T-cell (primary cell): ENCODE measurements around the gene RAB31. TPM values are rescaled to one million over a fixed set of nuclear protein-coding genes. Genes with fewer than 3 reads are reported as not detected.

Experiments used
- ATAC-seq, 4 experiments: fragments of 200-7000 bp in 3 of 4; fragments of 150-1000 bp in 1 of 4; cut with Tn5 transposase; replicated peaks in 1 of 4; 1 replicate in 3 of 4; 2 replicates in 1 of 4; pipeline ENCODE4 v1.10.0; 2021; ENCODE audit warnings: moderate library complexity in 3 of 4, mild to moderate bottlenecking in 2 of 4, moderate number of reproducible peaks in 1 of 4
- CTCF ChIA-PET, 2 donors: fragments of 300-600 bp; sonication (Branson Sonifier 250); formaldehyde crosslinking; loops; one replicate each; lab custom pipeline; 2022; ENCODE audit warnings: antibody characterized with exemption in 2 of 2; lab: Charles Lee
- POLR2A ChIA-PET, 2 donors: fragments of 300-600 bp; sonication (Branson Sonifier 250); formaldehyde crosslinking; loops; one replicate each; lab custom pipeline; 2022; ENCODE audit warnings: antibody characterized with exemption in 2 of 2; lab: Charles Lee
- DNase-seq, 35 experiments: peaks; one replicate each; pipeline versions ENCODE4 v3.0.0 to v3.0.0-alpha.2; 2013 to 2023
- H3K27ac ChIP-seq: one replicate; pipeline ENCODE4 v1.5.1; 2013; ENCODE audit warnings: low read length
- H3K27me3 ChIP-seq, 2 experiments: replicated peaks in 1 of 2; 1 replicate in 1 of 2; 2 replicates in 1 of 2; pipeline versions ENCODE4 v1.6.1 to v1.7.0; 2013; ENCODE audit warnings: low read length in 1 of 2, mixed read lengths in 1 of 2; ENCODE audit not compliant: control insufficient read depth in 2 of 2, insufficient read depth in 2 of 2; ENCODE audit errors: extremely low read depth in 1 of 2
- H3K36me3 ChIP-seq, 2 donors: 1 replicate in 1 of 2; 2 replicates in 1 of 2; pipeline versions ENCODE4 v1.6.1 to v1.7.0; 2013; ENCODE audit warnings: low read length in 1 of 2; ENCODE audit not compliant: control insufficient read depth in 2 of 2, insufficient read depth in 1 of 2; ENCODE audit errors: extremely low read depth in 1 of 2
- H3K4me1 ChIP-seq, 2 experiments: 1 replicate in 1 of 2; 2 replicates in 1 of 2; pipeline versions ENCODE4 v1.6.1 to v1.7.0; 2013; ENCODE audit warnings: low read length in 2 of 2, mixed read lengths in 1 of 2; ENCODE audit not compliant: insufficient read depth in 2 of 2, control insufficient read depth in 1 of 2; ENCODE audit errors: extremely low read depth in 1 of 2
- H3K4me3 ChIP-seq, 2 donors: 1 replicate in 1 of 2; 2 replicates in 1 of 2; pipeline versions ENCODE4 v1.5.1 to v1.7.0; 2013; ENCODE audit warnings: mild to moderate bottlenecking in 2 of 2, low read length in 1 of 2, moderate library complexity in 1 of 2; ENCODE audit not compliant: control insufficient read depth in 1 of 2; ENCODE audit errors: extremely low read depth in 1 of 2
- H3K9me3 ChIP-seq: 2 replicates; pipeline ENCODE4 v1.7.0; 2013
- H3K27ac Mint-ChIP-seq, 2 donors: one replicate each; pipeline ENCODE4 v1.8.0; 2020 to 2021; ENCODE audit warnings: mild to moderate bottlenecking in 2 of 2, mixed read lengths in 2 of 2
- H3K27me3 Mint-ChIP-seq, 2 donors: one replicate each; pipeline ENCODE4 v1.8.0; 2021 to 2022; ENCODE audit warnings: mixed read lengths in 2 of 2
- H3K36me3 Mint-ChIP-seq: one replicate; pipeline ENCODE4 v1.8.0; 2021; ENCODE audit warnings: mixed read lengths
- H3K4me1 Mint-ChIP-seq, 3 donors: one replicate each; pipeline ENCODE4 v1.8.0; 2020 to 2022; ENCODE audit warnings: mixed read lengths in 3 of 3, mild to moderate bottlenecking in 1 of 3
- H3K4me3 Mint-ChIP-seq, 3 donors: one replicate each; pipeline ENCODE4 v1.8.0; 2020 to 2022; ENCODE audit warnings: mild to moderate bottlenecking in 3 of 3, mixed read lengths in 3 of 3, moderate library complexity in 3 of 3
- H3K9me3 Mint-ChIP-seq, 3 donors: one replicate each; pipeline ENCODE4 v1.8.0; 2020 to 2022; ENCODE audit warnings: mixed read lengths in 3 of 3
- WGBS: methylation state at CpG from one replicate; pipeline ENCODE4 v1.1.5; 2013; ENCODE audit warnings: missing lambda C conversion rate; ENCODE audit not compliant: insufficient coverage; 5-methylcytosine and 5-hydroxymethylcytosine counted together
- total RNA-seq, 35 experiments: library from RNA in 6 of 35; stranded (reverse) in 6 of 35; fragments of 120-200 nt in 1 of 35; gene quantifications; one replicate each; pipeline versions ENCODE4 v1.2.1 to v1.2.4 and lab custom pipeline; 2013 to 2026

The RAB31 gene
- total RNA-seq, 5 donors from 2014 or later (not counting 1 experiment from before 2014, with no cell fraction given) = 0.60 to 2.0 (median 1.5) TPM

DNA sequence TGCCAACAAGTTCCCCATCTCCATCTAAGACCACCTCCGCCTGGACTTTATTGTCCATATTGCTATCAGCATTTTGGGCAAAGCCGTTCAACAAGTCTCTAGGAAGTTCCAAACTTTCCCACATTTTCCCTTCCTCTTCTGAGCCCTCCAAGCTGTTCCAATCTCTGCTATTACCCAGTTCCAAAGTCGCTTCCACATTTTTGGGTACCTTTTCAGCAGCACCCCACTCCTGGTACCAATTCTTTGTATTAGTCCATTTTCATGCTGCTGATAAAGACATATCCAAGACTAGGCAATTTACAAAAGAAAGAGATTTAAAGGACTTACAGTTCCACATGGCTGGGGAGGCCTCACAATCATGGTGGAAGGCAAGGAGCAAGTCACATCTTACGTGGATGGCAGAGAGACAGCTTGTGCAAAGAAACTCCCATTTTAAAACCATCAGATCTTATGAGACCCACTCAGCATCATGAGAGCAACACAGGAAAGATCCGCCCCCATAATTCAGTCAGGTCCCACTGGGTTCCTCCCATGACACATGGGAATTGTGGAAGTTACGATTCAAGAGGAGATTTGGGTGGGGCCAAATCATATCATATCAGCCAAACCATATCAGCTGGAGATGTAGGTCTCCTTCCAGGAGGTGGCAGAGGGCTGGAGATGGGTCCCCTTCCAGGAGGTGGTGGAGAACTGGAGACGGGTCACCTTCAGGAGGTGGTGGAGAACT, 157.8 kb downstream of the RAB31 start:
- Histone ChIP-seq H3K36me3 (no peaks in the 10 kb centered on the region), H3K4me1 (no peaks in the 10 kb centered on the region), H3K27ac (no peak overlapping the region), H3K27me3 (peaks cover 0 to 2% of the 10 kb centered on the region in 2 experiments), H3K4me3 (no peak overlapping the region), H3K9me3 (no peaks in the 10 kb centered on the region)
- POLR2A ChIA-PET = no interaction called here
- Mint-ChIP-seq H3K36me3 (peaks cover 7% of the 10 kb centered on the region), H3K9me3 (peaks cover 9 to 21% (median 16%) of the 10 kb centered on the region in 3 donors), H3K4me1 (peaks cover 0 to 8% (median 2%) of the 10 kb centered on the region in 3 donors), H3K4me3 (no peak overlapping the region), H3K27me3 (peaks cover 12 to 16% of the 10 kb centered on the region in 2 donors), H3K27ac (no peak overlapping the region)
- WGBS = 83% methylated on average over 4 of the region's 7 CpGs
- ATAC-seq (no peak), DNase-seq (no peak)
- CTCF ChIA-PET = interaction anchor here in 1 of 2 donors (0.7 to 0.9 kb wide), 2 partner anchors 89 to 106 kb away, joined by 4 to 5 read pairs; no protein-coding TSS in a partner anchor

DNA sequence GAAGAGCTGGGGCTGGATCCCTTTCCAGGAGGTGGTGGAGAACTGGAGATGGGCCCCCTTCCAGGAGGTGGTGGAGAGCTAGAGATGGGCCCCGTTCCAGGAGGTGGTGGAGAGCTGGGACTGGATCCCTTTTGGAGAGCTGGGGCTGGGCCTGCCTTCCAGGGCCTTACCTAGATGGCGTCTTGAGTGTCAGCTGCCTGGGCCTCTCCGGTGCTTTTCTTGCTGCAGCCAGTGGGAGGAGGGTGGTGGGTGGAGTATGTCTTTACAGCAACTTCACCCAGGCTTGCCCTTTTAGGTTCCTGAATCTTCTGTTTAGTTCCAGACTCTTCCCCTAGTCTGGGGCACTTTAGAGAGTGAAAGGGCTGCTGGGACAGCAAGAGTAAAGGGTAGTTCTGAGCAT, 158.5 kb downstream of the RAB31 start:
- Histone ChIP-seq H3K4me3 (no peak overlapping the region), H3K27ac (no peak overlapping the region), H3K36me3 (no peaks in the 10 kb centered on the region), H3K27me3 (peaks cover 0 to 2% of the 10 kb centered on the region in 2 experiments), H3K9me3 (no peaks in the 10 kb centered on the region), H3K4me1 (no peaks in the 10 kb centered on the region)
- ATAC-seq (no peak), DNase-seq (no peak)
- CTCF ChIA-PET = interaction anchor here in 1 of 2 donors (0.7 to 0.9 kb wide), 2 partner anchors 90 to 105 kb away, joined by 4 to 5 read pairs; no protein-coding TSS in a partner anchor
- WGBS = 60% methylated on average over 1 of the region's 3 CpGs
- Mint-ChIP-seq H3K4me1 (peaks cover 0 to 8% (median 2%) of the 10 kb centered on the region in 3 donors), H3K4me3 (no peak overlapping the region), H3K36me3 (peaks cover 7% of the 10 kb centered on the region), H3K9me3 (peaks cover 9 to 21% (median 16%) of the 10 kb centered on the region in 3 donors), H3K27ac (no peak overlapping the region), H3K27me3 (peaks cover 15 to 23% of the 10 kb centered on the region in 2 donors)
- POLR2A ChIA-PET = no interaction called here

GRCh38 chr18:9867071-9867594, 159.0 kb downstream of the RAB31 start:
- peaks cover 16 to 23% of the 10 kb centered on the region in 2 donors for H3K27me3 Mint-ChIP-seq
- H3K4me1 Mint-ChIP-seq = peaks cover 0 to 8% (median 2%) of the 10 kb centered on the region in 3 donors
- Histone ChIP-seq H3K4me3 (no peak overlapping the region), H3K27me3 (peaks cover 0 to 2% of the 10 kb centered on the region in 2 experiments), H3K36me3 (no peaks in the 10 kb centered on the region), H3K27ac (no peak overlapping the region), H3K9me3 (no peaks in the 10 kb centered on the region), H3K4me1 (no peaks in the 10 kb centered on the region)
- ChIA-PET POLR2A (no interaction called here), CTCF (interaction anchor here in 1 of 2 donors (0.7 kb wide), 1 partner anchor 105 kb away, joined by 5 read pairs; no protein-coding TSS in a partner anchor)
- no CpG with 5 or more reads among the region's 4 CpGs for WGBS
- H3K27ac Mint-ChIP-seq = no peak overlapping the region
- H3K36me3 Mint-ChIP-seq = peaks cover 7% of the 10 kb centered on the region
- peaks cover 9 to 21% (median 16%) of the 10 kb centered on the region in 3 donors for H3K9me3 Mint-ChIP-seq
- H3K4me3 Mint-ChIP-seq = no peak overlapping the region
- DNase-seq = no peak
- ATAC-seq = no peak

- Histone ChIP-seq H3K4me3 (no peak overlapping the region), H3K36me3 (no peaks in the 10 kb centered on the region), H3K27ac (no peak overlapping the region), H3K4me1 (no peaks in the 10 kb centered on the region), H3K27me3 (peaks cover 0 to 5% of the 10 kb centered on the region in 2 experiments), H3K9me3 (no peaks in the 10 kb centered on the region)
- POLR2A ChIA-PET = no interaction called here
- peaks cover 9 to 21% (median 16%) of the 10 kb centered on the region in 3 donors for H3K9me3 Mint-ChIP-seq
- CTCF ChIA-PET = no interaction called here
- WGBS = 63% methylated on average over 4 of the region's 6 CpGs
- H3K27ac Mint-ChIP-seq = no peak overlapping the region
- H3K27me3 Mint-ChIP-seq = peaks cover 18 to 32% of the 10 kb centered on the region in 2 donors
- ATAC-seq (no peak), DNase-seq (no peak)
- H3K36me3 Mint-ChIP-seq = peaks cover 7% of the 10 kb centered on the region
- H3K4me3 Mint-ChIP-seq = no peak overlapping the region
- peaks cover 0 to 8% (median 2%) of the 10 kb centered on the region in 3 donors for H3K4me1 Mint-ChIP-seq
These were observed 161.0 kb downstream of the RAB31 start for GRCh38 chr18:9868857-9869714.

- Mint-ChIP-seq H3K27ac (no peak overlapping the region), H3K36me3 (peaks cover 7% of the 10 kb centered on the region), H3K4me3 (no peak overlapping the region), H3K27me3 (peaks cover 19 to 32% of the 10 kb centered on the region in 2 donors), H3K9me3 (peaks cover 9 to 21% (median 16%) of the 10 kb centered on the region in 3 donors), H3K4me1 (peaks cover 0 to 8% (median 2%) of the 10 kb centered on the region in 3 donors)
- POLR2A ChIA-PET = interaction anchor here in 1 of 2 donors (0.5 kb wide), 1 partner anchor 70 kb away, joined by 8 read pairs; no protein-coding TSS in a partner anchor
- DNase-seq (no peak), ATAC-seq (no peak)
- Histone ChIP-seq H3K27me3 (peaks cover 0 to 5% of the 10 kb centered on the region in 2 experiments), H3K27ac (no peak overlapping the region), H3K4me1 (no peaks in the 10 kb centered on the region), H3K36me3 (no peaks in the 10 kb centered on the region), H3K4me3 (no peak overlapping the region), H3K9me3 (no peaks in the 10 kb centered on the region)
- WGBS = 35% methylated on average over 2 of the region's 9 CpGs
- CTCF ChIA-PET = no interaction called here
These were observed 161.8 kb downstream of the RAB31 start for GRCh38 chr18:9869715-9870430.
